ENCODE data around the gene SESN3. TPM values are rescaled to one million over a fixed set of nuclear protein-coding genes. Genes with fewer than 3 reads are reported as not detected.

Gene SESN3
- total RNA-seq, 3 donors from 2014 or later (not counting 1 experiment from before 2014, with no cell fraction given) = 5.5 to 10.2 (median 7.6) TPM

DNA sequence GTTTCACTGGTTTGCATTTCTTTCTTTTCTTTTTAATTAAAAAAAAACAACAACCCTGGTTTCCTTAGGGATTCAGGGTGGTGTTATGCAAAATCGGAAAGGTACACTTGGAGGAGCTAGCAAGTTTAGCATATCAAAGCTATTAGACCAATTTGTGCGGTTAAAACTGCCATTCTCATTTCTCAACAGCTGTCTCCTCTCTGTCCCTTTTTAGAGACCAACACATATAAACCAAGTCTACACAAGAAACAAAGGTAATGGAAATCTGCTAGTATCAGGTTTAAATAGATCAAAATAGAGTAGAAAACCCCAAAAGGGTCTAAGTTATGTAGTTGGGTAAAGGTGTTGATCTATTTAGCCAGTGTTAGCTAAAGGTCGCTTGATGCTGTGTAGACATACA lies 1.7 kb upstream of the SESN3 start:
- no peaks in the 10 kb centered on the region for H3K27me3 ChIP-seq (ENCODE audit: control insufficient read depth, insufficient read depth, low read length)
- TF ChIP-seq, protein P1, sequence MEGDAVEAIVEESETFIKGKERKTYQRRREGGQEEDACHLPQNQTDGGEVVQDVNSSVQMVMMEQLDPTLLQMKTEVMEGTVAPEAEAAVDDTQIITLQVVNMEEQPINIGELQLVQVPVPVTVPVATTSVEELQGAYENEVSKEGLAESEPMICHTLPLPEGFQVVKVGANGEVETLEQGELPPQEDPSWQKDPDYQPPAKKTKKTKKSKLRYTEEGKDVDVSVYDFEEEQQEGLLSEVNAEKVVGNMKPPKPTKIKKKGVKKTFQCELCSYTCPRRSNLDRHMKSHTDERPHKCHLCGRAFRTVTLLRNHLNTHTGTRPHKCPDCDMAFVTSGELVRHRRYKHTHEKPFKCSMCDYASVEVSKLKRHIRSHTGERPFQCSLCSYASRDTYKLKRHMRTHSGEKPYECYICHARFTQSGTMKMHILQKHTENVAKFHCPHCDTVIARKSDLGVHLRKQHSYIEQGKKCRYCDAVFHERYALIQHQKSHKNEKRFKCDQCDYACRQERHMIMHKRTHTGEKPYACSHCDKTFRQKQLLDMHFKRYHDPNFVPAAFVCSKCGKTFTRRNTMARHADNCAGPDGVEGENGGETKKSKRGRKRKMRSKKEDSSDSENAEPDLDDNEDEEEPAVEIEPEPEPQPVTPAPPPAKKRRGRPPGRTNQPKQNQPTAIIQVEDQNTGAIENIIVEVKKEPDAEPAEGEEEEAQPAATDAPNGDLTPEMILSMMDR (IDR thresholded peaks at IDR 0.05) = no peak
- H3K4me1 ChIP-seq (ENCODE audit: control insufficient read depth, insufficient read depth, low read length) = peaks cover 15% of the 10 kb centered on the region
- H3K27ac Mint-ChIP-seq = no peak overlapping the region
- peak overlapping the region; percentile 87 for H3K27ac ChIP-seq (ENCODE audit: low read length)
- H3K36me3 Mint-ChIP-seq = no peaks in the 10 kb centered on the region
- no peaks in the 10 kb centered on the region for H3K36me3 ChIP-seq (ENCODE audit: control insufficient read depth, insufficient read depth, low read length)
- H3K27me3 Mint-ChIP-seq (ENCODE audit: low read depth in 2 of 2) = peaks cover 3 to 16% of the 10 kb centered on the region in 2 donors
- no peak for ATAC-seq
- no peak overlapping the region for H3K4me3 Mint-ChIP-seq
- WGBS (ENCODE audit: insufficient coverage) = 47% methylated on average over 3 of the region's 3 CpGs
- peak overlapping the region; percentile 53 for H3K4me3 ChIP-seq (ENCODE audit: low read length)
- H3K4me1 Mint-ChIP-seq = peaks cover 13% of the 10 kb centered on the region in 2 donors
- no peaks in the 10 kb centered on the region for H3K9me3 ChIP-seq (ENCODE audit: control insufficient read depth, insufficient read depth, low read length)
- DNase-seq = no peak
- intact Hi-C loops (cut with micrococcal nuclease) = loop anchor here (5.0 kb wide), 1 partner anchor 740 kb away; the partner anchor contains the start of genes ANKRD49 and MRE11
- H3K9me3 Mint-ChIP-seq = no peaks in the 10 kb centered on the region

DNA sequence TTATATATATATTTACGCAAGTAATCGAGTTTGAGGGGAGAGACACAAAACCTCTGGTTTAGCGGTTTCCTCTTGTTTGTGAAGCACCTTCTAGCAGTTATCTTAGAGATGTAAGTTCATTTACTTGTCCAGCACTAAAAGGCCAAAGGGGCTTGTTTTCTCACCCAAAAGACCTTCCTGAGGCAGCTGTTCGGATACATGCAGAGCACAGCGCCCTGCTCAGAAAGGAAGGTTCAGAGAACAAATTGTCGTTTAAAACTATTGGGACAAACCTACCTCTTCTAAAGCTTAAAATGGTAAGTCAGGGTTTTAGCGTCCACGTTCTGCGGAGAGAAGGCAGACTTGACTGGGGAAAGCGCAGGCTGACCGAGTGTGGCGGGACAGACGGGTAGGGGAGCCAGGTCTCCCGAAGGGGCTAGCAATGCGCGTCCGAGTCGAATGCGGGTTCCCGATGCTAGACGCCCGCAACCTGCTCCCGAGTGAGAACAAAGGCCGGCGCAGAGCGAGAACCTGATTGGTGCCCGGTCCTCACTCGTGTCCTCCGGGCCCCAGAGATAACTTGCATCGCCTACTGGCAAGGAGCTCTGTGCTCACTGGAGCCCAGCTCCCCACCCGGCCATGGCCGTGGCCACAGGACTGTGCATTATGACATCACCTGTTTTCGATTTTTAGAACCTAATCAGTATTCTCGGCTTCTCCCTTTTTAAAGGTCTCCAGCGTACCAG lies 1.0 kb upstream of the SESN3 start:
- under 1% methylated on average over 34 of the region's 35 CpGs for WGBS (ENCODE audit: insufficient coverage)
- H3K36me3 Mint-ChIP-seq = no peaks in the 10 kb centered on the region
- no peak overlapping the region for H3K27ac Mint-ChIP-seq
- Histone ChIP-seq H3K9me3 (ENCODE audit: control insufficient read depth, insufficient read depth, low read length) (no peaks in the 10 kb centered on the region), H3K36me3 (ENCODE audit: control insufficient read depth, insufficient read depth, low read length) (no peaks in the 10 kb centered on the region), H3K4me3 (ENCODE audit: low read length) (peak overlapping the region; percentile 53), H3K27ac (ENCODE audit: low read length) (peak overlapping the region; percentile 87), H3K27me3 (ENCODE audit: control insufficient read depth, insufficient read depth, low read length) (no peaks in the 10 kb centered on the region), H3K4me1 (ENCODE audit: control insufficient read depth, insufficient read depth, low read length) (peaks cover 15% of the 10 kb centered on the region)
- TF ChIP-seq, protein P1 (IDR thresholded peaks at IDR 0.05) = no peak
- H3K27me3 Mint-ChIP-seq (ENCODE audit: low read depth in 2 of 2) = peaks cover 3 to 16% of the 10 kb centered on the region in 2 donors
- ATAC-seq (peak in 1 of 3 donors; percentile 3), DNase-seq (peak; percentile 40 to 81)
- H3K9me3 Mint-ChIP-seq = no peaks in the 10 kb centered on the region
- H3K4me3 Mint-ChIP-seq = no peak overlapping the region
- H3K4me1 Mint-ChIP-seq = peaks cover 13% of the 10 kb centered on the region in 2 donors
- intact Hi-C loops (cut with micrococcal nuclease) = loop anchor here (1.0 to 5.0 kb wide), 7 partner anchors 23 to 740 kb away; partner anchors contain the start of genes ANKRD49, CWC15, ENDOD1 and FAM76B

DNA sequence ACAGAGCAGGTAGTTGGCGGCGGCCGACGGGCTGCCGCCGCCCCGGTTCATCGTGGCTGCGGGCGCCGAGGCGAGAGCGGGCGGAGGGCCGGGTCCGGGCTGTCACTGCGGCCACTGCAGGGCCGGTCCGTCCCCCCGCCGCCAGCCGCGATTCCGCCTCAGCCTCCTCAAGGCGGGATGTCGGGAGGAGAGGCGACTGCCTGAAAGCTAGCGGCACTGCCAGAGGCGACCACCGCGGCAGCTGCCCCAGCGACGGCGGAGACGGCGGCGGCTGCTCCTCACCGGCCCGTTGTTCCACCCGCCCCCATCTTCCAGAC lies 234 bp downstream of the SESN3 start:
- Mint-ChIP-seq H3K9me3 (no peaks in the 10 kb centered on the region), H3K36me3 (no peaks in the 10 kb centered on the region), H3K27ac (no peak overlapping the region), H3K4me3 (no peak overlapping the region), H3K27me3 (ENCODE audit: low read depth in 2 of 2) (peaks cover 6 to 14% of the 10 kb centered on the region in 2 donors), H3K4me1 (peaks cover 13% of the 10 kb centered on the region in 2 donors)
- Histone ChIP-seq H3K4me1 (ENCODE audit: control insufficient read depth, insufficient read depth, low read length) (peaks cover 15% of the 10 kb centered on the region), H3K9me3 (ENCODE audit: control insufficient read depth, insufficient read depth, low read length) (no peaks in the 10 kb centered on the region), H3K36me3 (ENCODE audit: control insufficient read depth, insufficient read depth, low read length) (no peaks in the 10 kb centered on the region), H3K27me3 (ENCODE audit: control insufficient read depth, insufficient read depth, low read length) (no peaks in the 10 kb centered on the region), H3K4me3 (ENCODE audit: low read length) (peak overlapping the region; percentile 72), H3K27ac (ENCODE audit: low read length) (no peak overlapping the region)
- ATAC-seq (peak in 2 of 3 donors; percentile 0), DNase-seq (no peak)
- intact Hi-C loops (cut with micrococcal nuclease) = loop anchor here (1.0 to 5.0 kb wide), 7 partner anchors 24 to 738 kb away; partner anchors contain the start of genes ANKRD49, CWC15, ENDOD1 and FAM76B
- TF ChIP-seq, protein P1 (IDR thresholded peaks at IDR 0.05) = no peak
- WGBS (ENCODE audit: insufficient coverage) = under 1% methylated on average over 40 of the region's 40 CpGs
